ENCODE measurements around the gene PEX3.

GRCh38 chr6:143504369-143504768 lies 53.8 kb downstream of the PEX3 start:
- TF ChIP-seq, protein P1, sequence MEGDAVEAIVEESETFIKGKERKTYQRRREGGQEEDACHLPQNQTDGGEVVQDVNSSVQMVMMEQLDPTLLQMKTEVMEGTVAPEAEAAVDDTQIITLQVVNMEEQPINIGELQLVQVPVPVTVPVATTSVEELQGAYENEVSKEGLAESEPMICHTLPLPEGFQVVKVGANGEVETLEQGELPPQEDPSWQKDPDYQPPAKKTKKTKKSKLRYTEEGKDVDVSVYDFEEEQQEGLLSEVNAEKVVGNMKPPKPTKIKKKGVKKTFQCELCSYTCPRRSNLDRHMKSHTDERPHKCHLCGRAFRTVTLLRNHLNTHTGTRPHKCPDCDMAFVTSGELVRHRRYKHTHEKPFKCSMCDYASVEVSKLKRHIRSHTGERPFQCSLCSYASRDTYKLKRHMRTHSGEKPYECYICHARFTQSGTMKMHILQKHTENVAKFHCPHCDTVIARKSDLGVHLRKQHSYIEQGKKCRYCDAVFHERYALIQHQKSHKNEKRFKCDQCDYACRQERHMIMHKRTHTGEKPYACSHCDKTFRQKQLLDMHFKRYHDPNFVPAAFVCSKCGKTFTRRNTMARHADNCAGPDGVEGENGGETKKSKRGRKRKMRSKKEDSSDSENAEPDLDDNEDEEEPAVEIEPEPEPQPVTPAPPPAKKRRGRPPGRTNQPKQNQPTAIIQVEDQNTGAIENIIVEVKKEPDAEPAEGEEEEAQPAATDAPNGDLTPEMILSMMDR (IDR thresholded peaks at IDR 0.05; ENCODE audit: low read depth, low read length), result no peak
- no peak for TF ChIP-seq POLR2A (IDR thresholded peaks at IDR 0.05; ENCODE audit: extremely low read depth, insufficient read length)
- TF ChIP-seq, protein P2, sequence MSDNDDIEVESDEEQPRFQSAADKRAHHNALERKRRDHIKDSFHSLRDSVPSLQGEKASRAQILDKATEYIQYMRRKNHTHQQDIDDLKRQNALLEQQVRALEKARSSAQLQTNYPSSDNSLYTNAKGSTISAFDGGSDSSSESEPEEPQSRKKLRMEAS (IDR thresholded peaks at IDR 0.05; ENCODE audit: low read depth, low read length), result no peak
- TF ChIP-seq MYC (IDR thresholded peaks at IDR 0.05; ENCODE audit: low read depth, low read length), result no peak
